ENCODE results near the gene SMYD3. TPM values are rescaled to one million over a fixed set of nuclear protein-coding genes. Genes with fewer than 3 reads are reported as not detected.
A peak's percentile ranks its signal among the peaks of the same experiment; 100 is the strongest.

SMYD3 gene
- total RNA-seq, 1 donor from 2014 or later, result 17.3 TPM

GRCh38 chr1:246179401-246179800 lies 327.7 kb downstream of the SMYD3 start:
- DNase-seq (ENCODE audit: low read depth in 2 of 2), result no peak

DNA sequence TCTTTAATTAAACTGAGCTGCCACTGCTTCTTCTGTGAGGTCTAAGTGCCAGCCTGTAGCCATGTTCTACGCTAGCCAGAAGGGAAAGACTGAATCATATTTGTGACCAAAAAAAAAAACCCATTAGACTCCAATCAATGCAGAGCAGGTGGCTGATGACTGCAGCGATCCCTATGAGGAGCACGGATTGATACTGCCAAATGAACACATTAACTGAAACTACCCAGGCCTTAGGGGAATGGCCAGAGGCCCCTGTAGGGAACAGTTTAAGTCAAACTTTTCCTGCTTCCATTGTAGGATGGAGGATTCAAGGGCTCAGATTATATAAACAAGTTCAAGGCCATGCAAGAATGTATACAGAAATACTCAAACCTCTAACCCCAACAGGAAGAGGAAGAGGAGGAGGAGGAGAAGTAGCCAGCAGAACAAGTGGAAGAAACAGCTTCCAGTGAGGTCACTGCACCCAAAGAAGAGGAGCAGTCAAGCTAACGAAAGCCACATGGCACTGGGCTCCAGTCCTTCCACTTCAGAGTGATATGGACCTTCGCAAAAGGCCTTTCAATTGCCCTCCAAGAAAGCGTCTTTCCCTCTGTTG lies 328.3 kb downstream of the SMYD3 start:
- DNase-seq (ENCODE audit: low read depth in 2 of 2), result no peak

DNA sequence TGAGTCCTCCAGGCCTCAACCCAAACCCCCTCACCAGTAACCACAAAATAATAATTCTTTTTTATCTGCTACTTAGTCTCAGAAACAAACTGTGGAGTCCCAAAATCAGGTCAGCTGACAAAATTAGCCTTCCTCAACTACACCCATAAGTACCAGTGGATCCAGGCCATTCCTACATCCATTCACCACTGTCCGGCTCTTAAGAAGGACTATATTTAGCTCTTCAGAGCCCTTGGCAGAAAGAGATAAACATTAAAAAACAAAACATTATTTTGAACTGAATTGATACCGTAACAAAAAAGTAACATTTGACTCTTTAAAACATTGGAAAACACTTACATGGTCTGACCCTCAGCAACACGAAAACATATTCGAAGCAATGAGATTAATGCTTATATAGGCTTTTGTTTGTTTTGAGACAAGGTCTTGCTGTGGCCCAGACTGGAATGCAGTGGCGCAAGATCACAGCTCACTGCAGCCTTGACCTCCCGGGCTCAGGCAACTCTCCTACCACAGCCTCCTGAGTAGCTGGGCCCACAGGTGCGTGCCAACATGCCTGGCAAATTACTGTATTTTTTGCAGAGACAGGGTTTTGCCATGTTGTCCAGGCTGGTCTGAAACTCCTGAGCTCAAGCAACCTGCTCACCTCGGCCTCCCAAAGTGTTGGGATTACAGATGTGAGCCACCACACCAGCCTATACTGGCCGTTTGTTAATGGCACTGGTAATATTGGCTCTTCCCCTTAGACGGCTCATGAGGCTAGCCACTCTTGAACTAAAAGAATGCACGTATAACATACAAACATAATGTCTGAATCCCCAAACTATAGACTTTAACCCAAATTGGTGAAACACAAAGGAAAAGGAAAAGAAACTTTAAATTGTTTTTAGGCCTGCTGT lies 330.7 kb downstream of the SMYD3 start:
- DNase-seq (ENCODE audit: low read depth in 2 of 2), result no peak

DNA sequence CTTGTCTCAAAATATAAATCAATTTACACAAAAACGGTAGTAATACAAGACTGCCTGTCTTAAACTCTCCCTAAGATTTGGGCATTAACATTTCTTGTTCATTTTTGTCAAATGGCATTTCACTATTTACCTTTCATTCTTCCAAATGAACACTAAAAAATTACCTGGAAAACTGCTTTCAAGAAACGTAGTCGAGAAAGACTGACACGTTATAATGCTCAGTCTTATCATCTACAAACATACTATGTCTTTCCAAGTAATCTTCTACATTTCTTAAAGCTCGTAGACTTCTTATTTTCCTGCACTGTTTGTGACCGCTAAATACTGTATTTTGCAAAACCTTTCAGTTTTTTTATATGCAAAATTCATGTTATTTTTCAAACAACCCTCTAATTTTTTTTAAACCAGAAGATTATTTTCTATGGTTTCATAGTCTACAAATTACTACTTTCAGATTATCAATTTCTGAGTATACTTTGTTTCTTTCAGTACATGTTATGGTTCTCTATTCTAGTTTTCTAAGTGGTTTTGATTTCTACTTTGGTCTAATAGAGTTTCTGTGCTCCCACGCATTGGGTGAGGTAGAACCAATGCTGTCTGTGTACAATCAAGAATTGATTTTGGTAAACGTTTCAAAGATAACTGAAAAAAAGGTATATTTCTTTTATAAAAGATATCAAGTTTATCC lies 336.4 kb downstream of the SMYD3 start:
- no peak for DNase-seq (ENCODE audit: low read depth in 2 of 2)

DNA sequence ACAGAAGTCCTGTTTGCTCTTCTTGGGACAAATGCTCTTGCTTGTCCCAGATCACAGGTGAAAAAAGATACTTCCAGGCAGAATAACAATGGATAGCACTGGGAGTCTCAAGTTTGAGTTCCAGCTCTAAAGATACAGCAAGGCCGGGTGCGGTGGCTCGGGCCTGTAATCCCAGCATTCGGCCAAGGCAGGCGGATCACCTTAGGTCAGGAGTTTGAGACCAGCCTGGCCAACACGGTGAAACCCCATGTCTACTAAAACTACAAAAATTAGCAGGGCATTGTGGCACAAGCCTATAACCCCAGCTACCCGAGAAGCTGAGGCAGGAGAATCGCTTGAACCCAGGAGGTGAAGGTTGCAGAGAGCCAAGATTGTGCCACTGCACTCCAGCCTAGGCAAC lies 337.6 kb downstream of the SMYD3 start:
- DNase-seq (ENCODE audit: low read depth in 2 of 2), result no peak

- no peak for DNase-seq (ENCODE audit: low read depth in 2 of 2)
Observed at GRCh38 chr1:246169019-246169418, 338.1 kb downstream of the SMYD3 start.

DNA sequence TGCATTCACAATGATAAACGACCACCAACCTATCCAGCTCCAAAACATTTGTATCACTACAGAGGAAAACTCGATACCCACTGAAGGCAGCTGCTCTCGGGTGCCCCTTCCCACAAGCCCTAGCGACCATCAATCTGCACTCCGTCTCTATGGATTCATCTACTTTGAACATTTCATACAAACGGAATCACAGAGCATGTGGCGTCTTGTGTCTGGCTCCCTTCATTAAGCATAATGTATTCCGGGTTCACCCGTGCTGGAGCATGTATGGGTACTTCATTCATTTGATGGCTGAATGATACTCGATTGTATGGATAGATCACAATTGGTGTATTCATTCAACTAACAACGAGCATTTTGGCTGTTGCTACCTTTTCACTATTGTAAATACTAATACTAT lies 340.2 kb downstream of the SMYD3 start:
- DNase-seq (ENCODE audit: low read depth in 2 of 2), result no peak

DNA sequence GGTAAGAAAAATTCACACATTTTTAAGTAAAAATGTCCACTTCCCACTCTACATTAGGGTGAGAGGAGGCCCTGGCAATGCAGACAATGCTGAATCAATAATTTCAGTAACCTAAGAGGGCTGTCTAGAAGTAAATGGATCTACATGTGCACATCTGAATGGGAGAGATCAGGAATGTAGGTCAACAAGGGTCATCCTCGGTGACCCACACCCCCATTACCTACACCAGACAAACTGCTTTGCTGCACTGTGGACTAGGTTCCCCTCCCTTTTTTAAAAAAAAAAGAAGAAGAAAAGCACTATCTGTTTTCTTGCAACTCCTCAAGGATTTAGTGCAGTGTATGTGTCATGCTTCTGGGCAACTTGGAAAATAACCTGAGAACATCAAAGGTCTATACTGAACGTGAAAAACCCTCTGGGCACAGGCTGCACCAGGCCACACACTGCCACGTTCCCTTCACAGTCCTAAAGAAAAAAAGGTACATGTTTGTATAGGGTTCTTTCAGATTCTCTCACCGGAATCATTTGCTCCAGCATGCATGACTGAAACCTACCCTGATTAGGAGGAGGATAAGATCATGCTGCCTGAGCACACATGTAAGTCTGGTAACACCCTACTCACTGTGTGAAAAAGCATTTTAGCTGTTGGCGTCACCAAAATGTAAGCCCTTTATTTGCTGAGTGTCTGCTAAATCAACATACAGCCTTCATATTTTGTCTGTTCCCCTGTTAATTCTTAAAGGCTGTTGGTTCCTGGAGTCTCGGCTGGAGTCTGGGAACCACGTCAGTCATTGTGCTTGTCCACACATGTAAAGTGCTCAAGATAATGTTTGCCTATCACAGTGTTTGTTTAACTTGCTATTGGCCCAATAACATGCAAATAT lies 341.0 kb downstream of the SMYD3 start:
- DNase-seq (ENCODE audit: low read depth in 2 of 2), result no peak

GRCh38 chr1:246164764-246165163 lies 342.3 kb downstream of the SMYD3 start:
- DNase-seq (ENCODE audit: low read depth in 2 of 2), result no peak

GRCh38 chr1:246162560-246162959 lies 344.5 kb downstream of the SMYD3 start:
- DNase-seq (ENCODE audit: low read depth in 2 of 2), result no peak

GRCh38 chr1:246161626-246162025 lies 345.5 kb downstream of the SMYD3 start:
- DNase-seq (ENCODE audit: low read depth in 2 of 2), result peak; percentile 12 to 57

GRCh38 chr1:246160905-246161304 lies 346.2 kb downstream of the SMYD3 start:
- DNase-seq (ENCODE audit: low read depth in 2 of 2), result no peak

- no peak for DNase-seq (ENCODE audit: low read depth in 2 of 2)
Observed at GRCh38 chr1:246160374-246160773, 346.7 kb downstream of the SMYD3 start.

DNA sequence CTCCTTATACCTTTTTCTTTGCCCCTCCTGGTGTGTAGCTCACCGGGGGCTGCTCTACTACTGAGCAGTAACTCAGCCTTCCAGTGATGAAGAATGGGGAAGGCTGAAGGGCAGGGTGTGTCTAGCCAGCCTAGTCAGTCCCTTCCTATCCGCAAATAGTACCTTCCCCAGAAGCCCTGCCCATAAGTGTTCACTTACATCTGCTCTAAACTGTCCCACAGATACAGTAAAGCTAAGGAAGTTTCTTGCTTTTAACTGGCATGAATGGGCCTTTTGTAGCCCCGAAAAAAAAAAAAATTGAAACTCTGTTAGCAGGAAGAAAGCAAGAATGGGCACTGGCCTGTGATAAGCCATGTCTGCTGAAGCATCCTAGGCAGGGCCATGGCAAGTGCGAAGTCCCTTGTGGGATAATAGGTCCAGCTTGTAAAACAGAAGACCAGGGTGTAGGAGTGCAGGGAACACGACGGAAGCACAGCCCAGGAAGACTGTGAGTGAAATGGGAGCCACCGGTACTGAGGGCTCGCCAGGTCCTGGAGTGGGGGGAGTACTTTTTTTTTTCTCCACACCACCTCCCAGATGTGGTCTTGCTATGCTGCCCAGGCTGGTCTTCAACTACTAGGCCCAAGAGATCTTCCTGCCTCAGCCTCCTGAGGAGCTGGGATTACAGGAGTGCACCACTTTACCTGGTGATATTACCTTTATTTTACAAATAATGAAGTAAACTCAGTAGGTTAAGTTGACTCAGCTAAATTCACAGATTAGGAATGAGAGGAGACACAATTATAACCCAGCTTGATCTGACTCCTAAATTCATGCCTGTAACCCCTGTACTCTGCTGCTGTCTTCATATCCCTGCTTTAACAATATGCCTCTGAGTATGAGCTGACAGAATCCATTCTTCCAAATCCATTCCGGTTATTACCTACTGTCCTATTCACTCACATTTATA lies 347.5 kb downstream of the SMYD3 start:
- DNase-seq (ENCODE audit: low read depth in 2 of 2), result no peak

DNA sequence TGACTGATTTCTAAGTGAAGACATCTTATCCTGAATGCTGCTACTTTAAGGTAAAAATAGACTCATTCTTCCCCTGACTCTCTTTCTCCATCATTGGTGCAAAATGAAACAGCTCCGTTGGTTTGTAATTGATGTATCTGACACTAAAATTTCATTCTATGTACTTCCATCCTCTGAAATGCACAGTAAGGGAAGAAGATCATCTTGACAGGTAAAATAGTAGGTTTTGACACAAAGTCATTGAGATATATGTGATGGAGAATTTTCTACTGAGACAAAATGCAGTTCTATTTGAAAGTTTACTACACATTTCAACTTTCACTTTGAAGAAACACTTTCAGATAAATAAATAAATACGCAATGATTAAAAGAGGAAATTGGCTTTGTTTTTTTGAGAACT lies 348.9 kb downstream of the SMYD3 start:
- DNase-seq (ENCODE audit: low read depth in 2 of 2), result no peak

DNA sequence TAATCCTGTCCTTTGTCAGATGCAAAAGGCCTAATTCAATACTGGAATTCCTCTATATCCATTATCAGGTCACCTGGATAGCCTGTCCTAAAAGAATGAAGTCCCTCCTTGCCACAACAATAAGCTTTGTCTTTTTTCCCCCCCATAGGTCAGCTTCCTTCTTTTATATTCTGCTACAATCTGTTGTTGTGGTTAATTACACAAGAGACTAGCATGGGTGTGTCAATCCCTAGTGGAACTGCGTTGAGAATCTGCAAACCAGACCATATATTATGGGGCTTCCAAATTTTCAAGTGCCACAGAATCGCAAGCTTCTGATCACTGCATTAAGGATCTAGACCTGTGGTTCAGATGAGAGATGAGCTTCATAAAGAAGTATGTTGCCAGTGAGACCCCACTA lies 349.6 kb downstream of the SMYD3 start:
- no peak for DNase-seq (ENCODE audit: low read depth in 2 of 2)

DNA sequence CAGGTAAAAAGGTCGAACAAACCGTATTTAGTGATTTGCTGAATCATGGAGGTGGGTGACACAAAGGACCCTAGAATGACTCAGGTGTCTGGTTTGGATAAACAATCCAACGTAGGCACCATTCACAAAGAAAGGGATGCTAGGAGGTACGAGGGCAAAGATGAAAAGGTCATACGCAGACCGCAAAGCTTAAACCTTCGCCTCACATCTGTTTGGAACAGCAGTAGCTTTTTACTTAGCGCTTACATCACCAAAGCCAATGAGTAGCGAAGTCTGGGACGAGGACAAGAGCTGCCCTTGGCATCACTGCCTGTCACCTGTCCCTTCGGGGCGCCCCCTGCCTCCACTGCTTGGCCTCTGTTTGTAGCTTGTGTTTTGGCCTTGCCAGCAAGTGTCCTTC lies 350.2 kb downstream of the SMYD3 start:
- no peak for DNase-seq (ENCODE audit: low read depth in 2 of 2)

GRCh38 chr1:246155923-246156322 lies 351.2 kb downstream of the SMYD3 start:
- peak; percentile 20 to 51 for DNase-seq (ENCODE audit: low read depth in 2 of 2)

DNA sequence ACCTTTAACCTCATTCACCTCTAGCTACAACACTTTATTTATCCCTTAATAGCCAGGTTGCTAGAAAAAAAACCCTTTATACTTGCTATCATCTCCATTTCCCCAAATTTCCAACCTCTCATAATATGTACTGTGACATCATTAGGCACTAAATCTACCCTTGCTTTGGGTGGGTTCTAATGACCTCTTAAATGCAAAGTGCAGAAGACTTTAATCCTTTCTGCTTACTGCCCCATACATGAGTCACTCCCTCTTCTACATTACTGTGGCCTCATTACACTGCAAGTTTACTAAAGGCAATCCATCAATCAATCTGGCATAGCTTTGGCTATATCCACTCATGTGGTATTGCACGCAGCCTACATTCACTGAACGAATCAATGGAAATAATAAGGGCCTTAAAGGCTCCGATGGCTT lies 353.3 kb downstream of the SMYD3 start:
- DNase-seq (ENCODE audit: low read depth in 2 of 2), result peak in 1 of 2 donors; percentile 29

GRCh38 chr1:246152986-246153431 lies 354.1 kb downstream of the SMYD3 start:
- DNase-seq (ENCODE audit: low read depth in 2 of 2), result no peak

All from lung microvascular endothelial cell (primary cell).